HG03342 (cell line): ENCODE data around the gene ROBO1.
A peak's percentile ranks its signal among the peaks of the same experiment; 100 is the strongest.

ENCODE experiments used
- ATAC-seq: cut with Tn5 transposase; IDR thresholded peaks from one replicate; pipeline ENCODE4 v1.9.1; 2021; ENCODE audit warnings: mild to moderate bottlenecking, moderate library complexity; ENCODE audit not compliant: unreplicated experiment

ROBO1 gene

DNA sequence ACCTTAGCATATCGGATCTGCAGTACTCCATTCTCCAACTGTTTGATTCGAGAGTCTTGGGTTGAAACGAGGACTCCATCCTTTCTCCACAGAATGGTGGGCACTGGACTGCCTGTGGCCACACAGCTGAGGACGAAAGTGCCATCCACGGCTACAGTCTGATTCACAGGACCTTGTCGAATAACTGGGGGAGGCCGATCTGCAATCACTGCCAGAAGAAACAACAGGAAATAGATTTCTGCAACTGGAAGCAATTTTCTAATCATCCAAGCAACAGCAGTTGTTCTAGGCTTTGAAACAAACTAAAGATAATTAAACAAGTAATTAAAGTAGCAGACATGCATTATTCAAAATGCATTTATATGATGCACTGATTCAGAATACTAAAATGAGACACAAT is 1097.7 kb downstream of the ROBO1 start:
- ATAC-seq, result no peak

DNA sequence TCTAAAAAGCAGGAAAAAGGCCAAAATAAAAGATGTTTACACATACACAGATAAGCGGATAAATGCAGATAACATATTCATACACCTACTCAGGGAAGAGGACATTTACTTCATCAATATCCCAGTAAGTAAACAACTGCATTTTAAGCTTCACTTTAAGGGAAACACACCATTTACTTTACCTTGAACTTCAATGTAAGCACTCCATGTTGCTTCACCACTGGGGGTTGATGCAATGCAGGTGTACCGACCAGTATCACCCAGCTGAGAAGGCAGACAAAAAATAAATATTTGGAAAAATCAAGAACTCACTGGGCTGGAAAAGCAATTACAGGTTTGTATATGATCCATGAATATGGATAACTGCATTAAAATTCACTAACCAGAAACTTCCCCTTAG is 1099.5 kb downstream of the ROBO1 start:
- ATAC-seq, result no peak

DNA sequence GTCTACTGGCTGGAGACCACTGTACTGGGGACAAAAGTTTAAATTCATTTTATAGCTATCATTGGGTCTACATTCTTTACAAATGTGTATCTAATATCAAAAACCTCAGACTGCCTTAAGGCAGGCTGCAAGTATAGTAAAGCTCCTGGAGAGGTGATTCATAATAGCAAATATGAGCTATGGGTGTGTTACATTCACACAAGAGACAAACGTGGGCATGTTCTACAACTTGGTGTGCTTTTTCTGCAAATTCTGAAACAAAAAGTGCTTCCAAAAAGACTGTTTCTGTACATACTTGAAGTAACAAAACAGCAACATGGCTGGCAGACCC is 1101.4 kb downstream of the ROBO1 start:
- no peak for ATAC-seq

GRCh38 chr3:78665776-78666469 is 1101.9 kb downstream of the ROBO1 start:
- no peak for ATAC-seq

GRCh38 chr3:78665101-78665500 is 1102.7 kb downstream of the ROBO1 start:
- ATAC-seq, result no peak

DNA sequence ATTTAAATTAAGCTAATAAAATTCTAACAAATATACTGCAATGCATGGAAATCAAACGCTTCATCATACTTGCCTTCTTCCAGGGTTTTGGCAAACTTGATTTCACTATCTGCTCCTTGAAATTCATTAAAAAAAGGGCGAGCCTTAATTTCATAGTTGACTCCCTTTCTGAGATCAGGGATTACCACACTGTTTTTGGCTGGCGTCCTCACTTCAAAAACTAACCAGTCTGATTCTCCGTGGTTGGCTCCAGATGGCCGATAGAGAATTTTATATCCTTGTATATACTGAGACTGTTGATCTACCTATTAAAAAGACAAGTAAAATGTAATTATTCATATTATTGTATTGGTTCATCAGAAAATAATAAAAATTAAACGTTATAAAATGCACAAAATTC is 1106.8 kb downstream of the ROBO1 start:
- ATAC-seq, result no peak

GRCh38 chr3:78659386-78659987 is 1108.3 kb downstream of the ROBO1 start:
- no peak for ATAC-seq

DNA sequence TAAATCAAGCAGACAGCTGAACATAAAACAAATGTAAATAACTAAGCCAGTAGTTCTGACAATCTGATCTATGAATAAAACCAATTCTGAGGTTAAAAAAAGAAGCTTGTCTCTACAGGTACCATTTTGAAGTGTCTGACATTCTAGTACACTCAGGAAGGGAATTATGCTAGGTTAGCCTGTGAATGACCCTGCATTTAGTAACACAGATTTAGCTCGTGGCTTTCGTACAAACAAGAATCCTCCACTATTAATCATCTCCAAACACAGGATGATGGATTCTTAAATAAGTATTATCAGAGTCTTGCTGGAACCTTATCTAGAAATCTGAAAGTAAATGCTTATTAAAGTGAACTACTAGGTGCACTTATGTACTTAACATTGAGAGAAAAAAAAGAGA is 1120.1 kb downstream of the ROBO1 start:
- no peak for ATAC-seq

GRCh38 chr3:78645628-78646310 is 1122.0 kb downstream of the ROBO1 start:
- ATAC-seq, result peak; percentile 91

DNA sequence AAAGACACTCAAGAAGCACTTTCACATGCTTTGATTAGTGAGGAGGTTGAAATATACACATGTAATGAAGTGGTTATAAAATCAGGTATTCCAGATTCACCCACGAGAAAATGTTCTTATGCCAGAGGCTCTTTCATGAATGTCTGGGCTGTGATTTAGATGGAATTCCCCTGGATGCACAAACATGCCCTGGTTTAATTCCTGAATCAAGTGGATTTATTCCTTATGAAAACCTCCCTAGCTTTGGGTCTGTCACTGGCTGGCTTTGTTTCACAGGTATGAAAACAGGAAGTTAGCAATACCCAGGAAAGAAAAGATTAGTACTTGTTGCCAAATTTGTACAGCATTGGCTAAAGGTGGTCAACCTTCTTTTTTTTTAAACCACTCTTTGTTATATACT is 1123.0 kb downstream of the ROBO1 start:
- ATAC-seq, result no peak

DNA sequence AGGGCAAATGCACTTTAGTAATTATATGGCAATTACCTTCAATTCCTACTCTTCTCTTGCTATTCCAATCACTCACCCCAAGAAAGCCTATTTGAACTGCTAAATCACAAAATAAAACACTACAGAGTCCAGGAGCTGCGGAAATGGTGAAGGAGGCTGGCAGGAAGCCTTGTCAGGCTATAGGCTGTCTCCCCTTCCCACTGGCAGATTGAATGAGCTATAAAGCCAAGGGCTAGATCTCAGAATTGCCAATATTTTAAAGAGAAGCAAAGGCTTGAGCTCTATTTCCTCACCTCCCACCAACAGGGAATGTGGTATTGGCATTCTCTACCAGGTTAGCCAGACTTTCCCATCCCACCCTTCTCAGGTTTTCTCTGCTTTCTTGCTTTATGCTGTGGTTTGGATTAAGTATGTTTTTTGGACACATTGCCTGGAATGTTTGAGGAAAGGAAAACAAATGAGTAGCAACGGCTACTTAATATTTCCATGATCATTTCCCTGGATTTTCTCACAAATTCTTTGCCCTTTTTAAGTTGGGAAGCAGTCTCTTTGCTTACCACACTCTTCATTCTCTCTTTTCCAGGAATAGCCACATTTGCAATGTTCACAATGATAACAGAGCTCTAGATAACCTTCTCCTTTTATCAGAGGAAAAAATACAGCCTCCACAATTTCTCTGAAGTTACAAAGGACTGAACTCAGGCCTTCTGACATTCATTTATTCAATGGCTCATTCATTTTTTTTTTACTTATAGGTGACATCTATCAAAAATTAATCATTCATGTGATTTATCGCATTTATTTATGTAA is 1125.4 kb downstream of the ROBO1 start:
- ATAC-seq, result no peak

GRCh38 chr3:78641703-78642102 is 1126.1 kb downstream of the ROBO1 start:
- no peak for ATAC-seq

- ATAC-seq, result no peak
These were observed 1133.5 kb downstream of the ROBO1 start for GRCh38 chr3:78634316-78634715.

- no peak for ATAC-seq
These were observed 1134.2 kb downstream of the ROBO1 start for GRCh38 chr3:78633626-78634025.

DNA sequence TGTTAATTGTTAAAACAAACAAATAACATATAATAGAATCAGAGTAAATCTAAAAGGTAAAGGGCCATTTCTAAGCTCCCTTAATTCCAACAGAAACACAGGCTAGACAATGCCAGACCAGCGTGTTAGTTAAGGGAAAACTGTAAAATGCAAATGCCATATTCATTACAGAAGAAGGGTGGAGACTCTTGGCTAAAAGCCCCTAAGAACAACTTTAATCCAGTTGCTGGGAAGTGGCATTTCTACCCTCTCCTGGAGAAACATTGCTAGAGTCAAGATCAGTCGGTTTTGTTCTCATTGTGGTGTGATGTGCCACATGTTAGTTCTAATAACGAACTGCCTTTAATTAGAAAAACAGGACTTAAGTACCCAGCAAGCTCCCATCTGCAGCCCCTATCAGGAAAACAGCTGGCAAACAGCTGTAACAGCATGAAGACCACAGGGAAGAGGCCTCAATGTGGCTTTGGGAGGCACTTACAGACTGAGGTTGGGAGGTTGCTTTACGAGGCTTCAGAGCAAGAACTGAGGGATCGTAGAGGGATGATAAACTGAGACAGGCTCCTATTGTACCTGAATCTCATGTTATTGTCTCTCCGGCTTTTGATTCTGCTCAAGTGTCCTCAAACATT is 1134.8 kb downstream of the ROBO1 start:
- no peak for ATAC-seq

DNA sequence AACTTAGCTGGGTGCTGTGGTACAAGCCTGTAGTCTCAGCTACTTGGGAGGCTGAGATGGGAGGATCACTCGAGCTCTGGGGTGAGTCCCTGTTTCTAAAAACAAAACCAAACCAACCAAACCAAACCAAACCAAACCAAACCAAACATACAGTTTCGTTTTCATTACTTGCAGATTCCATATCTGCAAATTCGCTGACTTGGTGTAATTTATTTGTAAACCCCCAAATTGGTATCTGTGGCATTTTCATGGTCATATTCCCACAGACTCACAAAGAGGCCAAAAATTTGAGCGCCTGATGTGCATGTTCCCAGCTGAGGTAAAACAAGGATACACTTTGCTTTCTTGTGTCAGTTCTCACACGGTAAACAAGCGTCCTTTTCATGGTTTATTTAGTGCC is 1138.3 kb downstream of the ROBO1 start:
- no peak for ATAC-seq

DNA sequence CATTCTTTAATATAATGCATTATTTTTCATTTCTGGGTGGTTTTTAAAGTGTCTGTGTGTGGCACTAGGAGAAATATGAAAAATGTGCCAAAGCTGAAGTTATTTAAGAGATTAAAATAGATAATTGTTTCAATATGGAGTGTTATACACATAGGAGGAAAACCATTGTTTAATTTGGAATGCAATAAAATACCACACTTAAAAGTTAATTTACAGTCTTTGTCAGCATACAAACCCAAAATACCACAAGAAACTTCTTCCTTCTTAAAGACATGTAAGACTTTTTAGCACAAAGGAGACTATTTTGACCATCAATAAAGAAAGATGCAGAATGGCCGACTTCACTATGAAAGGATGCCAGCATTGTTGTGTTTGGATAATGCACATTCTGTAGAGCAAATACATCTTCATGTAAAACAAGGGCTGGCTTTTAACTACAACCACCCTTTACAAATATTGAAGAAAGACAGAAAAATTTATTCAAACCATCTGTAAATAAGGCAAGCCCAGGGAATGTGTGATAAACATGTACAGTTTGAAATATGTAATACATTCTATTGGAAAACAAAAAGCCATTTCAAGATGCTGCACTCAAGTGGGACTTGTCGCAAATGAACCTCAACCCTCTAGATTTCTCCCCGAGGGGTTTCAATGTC is 1146.6 kb downstream of the ROBO1 start:
- ATAC-seq, result no peak

- ATAC-seq, result no peak
These were observed 1153.3 kb downstream of the ROBO1 start for GRCh38 chr3:78614486-78614885.

- ATAC-seq, result no peak
These were observed 1154.3 kb downstream of the ROBO1 start for GRCh38 chr3:78613421-78613879.

DNA sequence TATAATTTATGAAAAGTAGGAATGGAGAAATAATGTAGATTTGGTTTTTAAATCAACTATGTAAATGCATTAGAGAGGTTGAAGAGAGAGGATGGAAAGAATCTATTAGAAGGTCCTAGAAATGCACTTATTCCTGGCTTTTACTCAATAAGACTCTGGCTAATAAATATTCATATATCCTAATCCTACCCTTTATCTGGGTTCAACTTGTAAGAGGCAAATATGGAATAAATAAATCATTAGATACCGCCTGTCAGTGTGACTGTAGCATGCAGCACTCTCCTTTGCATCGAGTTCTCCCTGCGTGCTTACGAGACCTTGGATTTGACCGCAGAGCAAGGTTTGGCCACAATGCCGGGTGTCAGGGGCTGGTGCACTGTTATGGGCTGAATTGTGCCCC is 1156.5 kb downstream of the ROBO1 start:
- ATAC-seq, result no peak
